ENCODE measurements around the gene NDOR1.

Gene NDOR1

GRCh38 chr9:137182836-137183235 lies 22.7 kb upstream of the NDOR1 start:
- no peak for DNase-seq (ENCODE audit: low spot score)

GRCh38 chr9:137183980-137184595 lies 21.4 kb upstream of the NDOR1 start:
- no peak for DNase-seq (ENCODE audit: low spot score)

GRCh38 chr9:137184881-137185660 lies 20.4 kb upstream of the NDOR1 start:
- no peak for DNase-seq (ENCODE audit: low spot score)

GRCh38 chr9:137185921-137186320 lies 19.6 kb upstream of the NDOR1 start:
- no peak for DNase-seq (ENCODE audit: low spot score)

- DNase-seq (ENCODE audit: low spot score), result no peak
Observed at GRCh38 chr9:137186385-137186784, 19.1 kb upstream of the NDOR1 start.

- no peak for DNase-seq (ENCODE audit: low spot score)
Observed at GRCh38 chr9:137187386-137187785, 18.1 kb upstream of the NDOR1 start.

GRCh38 chr9:137188086-137188489 lies 17.4 kb upstream of the NDOR1 start:
- no peak for DNase-seq (ENCODE audit: low spot score)

- peak; percentile 92 for DNase-seq (ENCODE audit: low spot score)
Observed at GRCh38 chr9:137188490-137189296, 16.8 kb upstream of the NDOR1 start, which contains the start of the genes ANAPC2 and SSNA1. Gene ANAPC2, minus strand, starts transcription at chr9:137188560. Its CDS starts 28 bp downstream, at chr9:137188532. Gene SSNA1, plus strand, starts transcription at chr9:137188676. Its CDS starts 51 bp downstream, at chr9:137188727.

GRCh38 chr9:137189297-137190295 lies 15.9 kb upstream of the NDOR1 start:
- no peak for DNase-seq (ENCODE audit: low spot score)

- no peak for DNase-seq (ENCODE audit: low spot score)
Observed at GRCh38 chr9:137190315-137190856, 15.1 kb upstream of the NDOR1 start.

GRCh38 chr9:137191245-137191644 lies 14.3 kb upstream of the NDOR1 start:
- no peak for DNase-seq (ENCODE audit: low spot score)

GRCh38 chr9:137191691-137192447 lies 13.6 kb upstream of the NDOR1 start:
- DNase-seq (ENCODE audit: low spot score), result no peak

GRCh38 chr9:137192448-137192780 lies 13.1 kb upstream of the NDOR1 start:
- no peak for DNase-seq (ENCODE audit: low spot score)

- no peak for DNase-seq (ENCODE audit: low spot score)
Observed at GRCh38 chr9:137192859-137193258, 12.6 kb upstream of the NDOR1 start.

- no peak for DNase-seq (ENCODE audit: low spot score)
Observed at GRCh38 chr9:137193771-137194170, 11.7 kb upstream of the NDOR1 start.

GRCh38 chr9:137194388-137194787 lies 11.1 kb upstream of the NDOR1 start:
- DNase-seq (ENCODE audit: low spot score), result no peak

- no peak for DNase-seq (ENCODE audit: low spot score)
Observed at GRCh38 chr9:137194909-137195308, 10.6 kb upstream of the NDOR1 start.

- DNase-seq (ENCODE audit: low spot score), result no peak
Observed at GRCh38 chr9:137195525-137196220, 9.8 kb upstream of the NDOR1 start.

- no peak for DNase-seq (ENCODE audit: low spot score)
Observed at GRCh38 chr9:137198051-137198901, 7.2 kb upstream of the NDOR1 start.
